Glomerular visceral epithelial cell (primary cell): ENCODE measurements around the gene FOXL1.
A peak's percentile ranks its signal among the peaks of the same experiment; 100 is the strongest.

Experiments
- DNase-seq: peaks from one replicate; pipeline ENCODE4 v3.0.0-alpha.2; 2016; ENCODE audit errors: extremely low spot score

The FOXL1 gene

GRCh38 chr16:86568677-86569623 lies 9.4 kb upstream of the FOXL1 start:
- DNase-seq: no peak

- no peak for DNase-seq
Observed at GRCh38 chr16:86569701-86570447, 8.5 kb upstream of the FOXL1 start.

- peak; percentile 44 for DNase-seq
Observed at GRCh38 chr16:86570558-86571529, 7.5 kb upstream of the FOXL1 start.

GRCh38 chr16:86571530-86571915 lies 6.8 kb upstream of the FOXL1 start:
- DNase-seq: no peak

- no peak for DNase-seq
Observed at GRCh38 chr16:86572041-86572521, 6.3 kb upstream of the FOXL1 start.

GRCh38 chr16:86572606-86573005 lies 5.7 kb upstream of the FOXL1 start:
- no peak for DNase-seq

- DNase-seq: no peak
Observed at GRCh38 chr16:86573215-86573614, 5.1 kb upstream of the FOXL1 start.

GRCh38 chr16:86573646-86574508 lies 4.5 kb upstream of the FOXL1 start:
- no peak for DNase-seq

GRCh38 chr16:86574646-86575045 lies 3.7 kb upstream of the FOXL1 start:
- no peak for DNase-seq

GRCh38 chr16:86575095-86575685 lies 3.2 kb upstream of the FOXL1 start:
- DNase-seq: no peak

GRCh38 chr16:86575754-86576557 lies 2.4 kb upstream of the FOXL1 start:
- peak; percentile 94 for DNase-seq

GRCh38 chr16:86576591-86577313 lies 1.6 kb upstream of the FOXL1 start:
- peak; percentile 62 for DNase-seq

- no peak for DNase-seq
Observed at GRCh38 chr16:86577314-86577971, 906 bp upstream of the FOXL1 start.

GRCh38 chr16:86578611-86579267 lies 390 bp downstream of the FOXL1 start:
- DNase-seq: no peak

GRCh38 chr16:86579268-86580062 lies 1.1 kb downstream of the FOXL1 start:
- no peak for DNase-seq

- DNase-seq: no peak
Observed at GRCh38 chr16:86580063-86580790, 1.9 kb downstream of the FOXL1 start.
